B cell (primary cell): Measurements from ENCODE around the gene ST6GALNAC1. TPM values are rescaled to one million over a fixed set of nuclear protein-coding genes. Genes with fewer than 3 reads are reported as not detected.

Experiments used
- ATAC-seq: fragments of 200-7000 bp; cut with Tn5 transposase; one replicate; pipeline ENCODE4 v1.10.0; 2021; ENCODE audit warnings: low read depth, mild to moderate bottlenecking, moderate number of reproducible peaks, moderate library complexity
- CTCF ChIA-PET: fragments of 350-600 bp; sonication (Branson Sonifier 250); formaldehyde crosslinking; loops from one replicate; lab custom pipeline; 2021; ENCODE audit warnings: antibody characterized with exemption, inconsistent platforms; lab: Charles Lee
- POLR2A ChIA-PET: fragments of 350-600 bp; sonication (Branson Sonifier 250); formaldehyde crosslinking; loops from one replicate; lab custom pipeline; 2021; ENCODE audit warnings: antibody characterized with exemption; lab: Charles Lee
- DNase-seq: peaks from one replicate; pipeline ENCODE4 v3.0.0; 2013
- H2AFZ ChIP-seq: 2 replicates; pipeline ENCODE4 v1.6.1; 2012; ENCODE audit warnings: mild to moderate bottlenecking, low read depth, low read length; ENCODE audit not compliant: insufficient read depth, poor library complexity, severe bottlenecking
- H3K27ac ChIP-seq, 2 donors: 1 replicate in 1 of 2; 2 replicates in 1 of 2; pipeline ENCODE4 v1.5.1; 2012 to 2013; ENCODE audit warnings: low read length in 2 of 2, mild to moderate bottlenecking in 2 of 2, moderate library complexity in 1 of 2
- H3K27me3 ChIP-seq, 4 experiments: fragments of 200-600 bp in 1 of 4; sonication (generic) in 1 of 4; replicated peaks in 1 of 4; 1 replicate in 2 of 4; 2 replicates in 2 of 4; pipeline versions ENCODE4 v1.6.1 to v1.7.0; 2013 to 2016; ENCODE audit warnings: low read length in 3 of 4, mild to moderate bottlenecking in 2 of 4, mixed read lengths in 1 of 4, moderate library complexity in 1 of 4; ENCODE audit not compliant: insufficient read depth in 4 of 4, control insufficient read depth in 3 of 4; ENCODE audit errors: control extremely low read depth in 1 of 4
- H3K36me3 ChIP-seq, 2 experiments: replicated peaks in 1 of 2; 1 replicate in 1 of 2; 2 replicates in 1 of 2; pipeline versions ENCODE4 v1.6.1 to v1.7.1; 2013; ENCODE audit warnings: low read length in 1 of 2; ENCODE audit not compliant: insufficient read depth in 2 of 2, control insufficient read depth in 1 of 2; ENCODE audit errors: control extremely low read depth in 1 of 2, extremely low read depth in 1 of 2
- H3K4me1 ChIP-seq, 2 donors: fragments of 200-600 bp in 1 of 2; sonication (generic) in 1 of 2; 1 replicate in 1 of 2; 2 replicates in 1 of 2; pipeline versions ENCODE4 v1.5.1 to v1.6.1; 2013 to 2017; ENCODE audit warnings: low read length in 2 of 2; ENCODE audit not compliant: control insufficient read depth in 2 of 2, insufficient read depth in 2 of 2
- H3K4me2 ChIP-seq: replicated peaks from 2 replicates; pipeline ENCODE3; 2012; ENCODE audit warnings: mild to moderate bottlenecking, low read depth, low read length; ENCODE audit not compliant: poor library complexity, severe bottlenecking
- H3K4me3 ChIP-seq, 5 experiments: fragments of 200-600 bp in 1 of 5; sonication (generic) in 1 of 5; 1 replicate in 3 of 5; 2 replicates in 2 of 5; pipeline versions ENCODE4 v1.5.1 to v1.7.0; 2011 to 2016; ENCODE audit warnings: low read length in 4 of 5, mild to moderate bottlenecking in 4 of 5, low read depth in 2 of 5, control low read depth in 1 of 5, moderate library complexity in 1 of 5; ENCODE audit not compliant: insufficient read depth in 1 of 5; ENCODE audit errors: control extremely low read depth in 1 of 5, extremely low read depth in 1 of 5
- H3K79me2 ChIP-seq: fragments of 200-600 bp; sonication (generic); one replicate; pipeline ENCODE4 v1.6.0; 2016; ENCODE audit warnings: low read length; ENCODE audit not compliant: control insufficient read depth, insufficient read depth
- H3K9ac ChIP-seq: fragments of 200-600 bp; sonication (generic); 2 replicates; pipeline ENCODE4 v1.6.1; 2017; ENCODE audit warnings: mild to moderate bottlenecking, low read length, moderate library complexity
- H3K9me3 ChIP-seq, 3 donors: one replicate each; pipeline versions ENCODE4 v1.6.1 to v1.7.1; 2013; ENCODE audit warnings: low read length in 2 of 3; ENCODE audit not compliant: control insufficient read depth in 2 of 3, insufficient read depth in 1 of 3; ENCODE audit errors: control extremely low read depth in 1 of 3
- H4K20me1 ChIP-seq: 2 replicates; pipeline ENCODE4 v1.6.0; 2012; ENCODE audit warnings: mild to moderate bottlenecking, low read length; ENCODE audit not compliant: insufficient read depth, control insufficient read depth, poor library complexity, severe bottlenecking
- H3K27ac Mint-ChIP-seq: one replicate; pipeline ENCODE4 v1.8.0; 2021; ENCODE audit warnings: mixed read lengths
- H3K27me3 Mint-ChIP-seq: one replicate; pipeline ENCODE4 v1.8.0; 2021; ENCODE audit warnings: mixed read lengths
- H3K4me1 Mint-ChIP-seq: one replicate; pipeline ENCODE4 v1.8.0; 2021; ENCODE audit warnings: mixed read lengths
- H3K4me3 Mint-ChIP-seq: one replicate; pipeline ENCODE4 v1.8.0; 2021; ENCODE audit warnings: mixed read lengths
- H3K9me3 Mint-ChIP-seq: one replicate; pipeline ENCODE4 v1.8.0; 2022; ENCODE audit warnings: mixed read lengths; ENCODE audit not compliant: insufficient read depth
- CTCF ChIP-seq: fragments of 200-600 bp; IDR thresholded peaks from one replicate; pipeline ENCODE4 v1.8.0; 2022; ENCODE audit warnings: antibody characterized with exemption, mild to moderate bottlenecking
- EZH2 ChIP-seq: IDR thresholded peaks from 2 replicates; pipeline ENCODE4 v1.6.1; 2012; ENCODE audit warnings: borderline replicate concordance, low read depth, mild to moderate bottlenecking, moderate library complexity, low read length; ENCODE audit not compliant: insufficient read depth, poor library complexity, severe bottlenecking
- WGBS: methylation state at CpG from one replicate; pipeline ENCODE4 v1.1.5; 2013; ENCODE audit warnings: missing lambda C conversion rate; ENCODE audit not compliant: insufficient coverage; 5-methylcytosine and 5-hydroxymethylcytosine counted together
- intact Hi-C: fragments of 100-400 bp; cut with micrococcal nuclease; formaldehyde crosslinking; loops from one replicate; pipeline ENCODE4 v1.10.0; 2022
- polyA plus RNA-seq: library from polyadenylated mRNA; depleted of rRNA; stranded (reverse); fragments of >200 nt; gene quantifications from 2 replicates; pipeline ENCODE4 v1.2.3, GENCODE V29; 2012
- total RNA-seq, 2 donors: library from RNA; stranded (reverse); fragments of 120-200 nt in 1 of 2; gene quantifications; 1 replicate in 1 of 2; 2 replicates in 1 of 2; pipeline versions ENCODE4 v1.2.3 to v1.2.4, GENCODE V29; 2013 to 2022

ST6GALNAC1 gene
- total and polyA plus RNA-seq, 2 donors (not counting 1 experiment from before 2014, with no cell fraction given) = not detected

- Histone ChIP-seq H3K36me3 (no peaks in the 10 kb centered on the region), H3K4me3 (no peak overlapping the region), H3K27ac (no peak overlapping the region), H3K27me3 (peaks cover 0 to 14% (median 3%) of the 10 kb centered on the region in 4 experiments), H3K79me2 (no peaks in the 10 kb centered on the region), H3K4me1 (no peaks in the 10 kb centered on the region), H2AFZ (no peak overlapping the region), H3K9me3 (no peaks in the 10 kb centered on the region), H4K20me1 (no peaks in the 10 kb centered on the region), H3K9ac (no peak overlapping the region), H3K4me2 (no peak overlapping the region)
- POLR2A ChIA-PET = no interaction called here
- no peak for ATAC-seq
- no peak overlapping the region for H3K4me3 Mint-ChIP-seq
- TF ChIP-seq CTCF (no peak), EZH2 (no peak)
- H3K27ac Mint-ChIP-seq = no peak overlapping the region
- H3K9me3 Mint-ChIP-seq = no peaks in the 10 kb centered on the region
- no peak for DNase-seq
- CTCF ChIA-PET = interaction anchor here (1.0 to 1.5 kb wide), 2 partner anchors 22 to 37 kb away, joined by 3 to 4 read pairs; no protein-coding TSS in a partner anchor
- peaks cover 6% of the 10 kb centered on the region for H3K4me1 Mint-ChIP-seq
- peaks cover 27% of the 10 kb centered on the region for H3K27me3 Mint-ChIP-seq
- intact Hi-C loops = no loop called here
- 100% methylated on average over 2 of the region's 3 CpGs for WGBS
Observed at GRCh38 chr17:76660656-76661042, 17.1 kb upstream of the ST6GALNAC1 start.

DNA sequence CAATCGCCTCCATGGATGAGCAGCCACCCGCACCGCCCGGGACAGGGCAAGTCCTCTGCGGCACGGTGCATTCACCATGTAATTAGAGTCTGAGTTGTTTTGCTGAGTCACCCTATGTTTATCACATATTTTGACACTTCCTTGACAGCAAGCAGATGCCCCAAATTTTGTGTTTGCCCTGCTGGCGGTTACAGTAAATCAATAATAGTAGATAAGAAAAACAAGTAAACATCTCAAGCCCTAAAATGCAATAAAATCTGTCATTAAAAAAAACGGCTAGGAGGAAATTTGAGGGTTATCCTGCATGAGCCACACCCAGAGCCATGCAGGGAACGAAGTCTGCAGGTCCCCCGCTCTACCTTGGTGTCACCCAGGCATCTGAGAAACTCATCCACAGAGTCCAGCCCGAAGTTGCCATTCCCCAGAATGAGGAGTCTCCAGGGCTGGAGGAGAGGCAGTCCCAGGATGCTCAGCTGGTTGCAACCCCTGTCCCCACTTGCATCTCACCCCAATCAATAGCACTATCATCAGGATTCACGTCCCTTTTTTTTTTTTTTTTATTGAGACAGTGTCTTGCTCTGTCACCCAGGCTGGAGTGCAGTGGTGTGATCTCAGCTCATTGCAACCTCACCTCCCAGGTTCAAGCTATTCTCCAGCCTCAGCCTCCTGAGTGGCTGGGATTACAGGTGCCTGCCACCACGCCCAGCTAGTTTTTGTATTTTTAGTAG, 16.5 kb upstream of the ST6GALNAC1 start:
- H3K4me3 ChIP-seq = no peak overlapping the region

More for the DNA sequence above, 16.5 kb upstream of the ST6GALNAC1 start:
- peaks cover 6% of the 10 kb centered on the region for H3K4me1 Mint-ChIP-seq
- WGBS = 49% methylated on average over 6 of the region's 13 CpGs
- no peak overlapping the region for H2AFZ ChIP-seq
- POLR2A ChIA-PET = no interaction called here
- no peaks in the 10 kb centered on the region for H3K36me3 ChIP-seq
- peaks cover 0 to 14% (median 2%) of the 10 kb centered on the region in 4 experiments for H3K27me3 ChIP-seq
- CTCF ChIA-PET = interaction anchor here (1.0 kb wide), 1 partner anchor 36 kb away, joined by 3 read pairs; no protein-coding TSS in a partner anchor
- DNase-seq (no peak), ATAC-seq (no peak)
- no peaks in the 10 kb centered on the region for H3K79me2 ChIP-seq
- H3K4me2 ChIP-seq = no peak overlapping the region
- H3K9me3 ChIP-seq = no peaks in the 10 kb centered on the region
- H4K20me1 ChIP-seq = no peaks in the 10 kb centered on the region
- no peak overlapping the region for H3K9ac ChIP-seq
- intact Hi-C loops = no loop called here
- H3K4me3 Mint-ChIP-seq = no peak overlapping the region
- no peaks in the 10 kb centered on the region for H3K4me1 ChIP-seq
- no peak overlapping the region for H3K27ac ChIP-seq
- no peaks in the 10 kb centered on the region for H3K9me3 Mint-ChIP-seq
- TF ChIP-seq EZH2 = no peak
- TF ChIP-seq CTCF = no peak
- H3K27ac Mint-ChIP-seq = no peak overlapping the region
- peaks cover 25% of the 10 kb centered on the region for H3K27me3 Mint-ChIP-seq
